Right atrium auricular region (tissue), 2 donors: ENCODE results near the gene POM121L2. TPM values are rescaled to one million over a fixed set of nuclear protein-coding genes. Genes with fewer than 3 reads are reported as not detected.
A peak's percentile ranks its signal among the peaks of the same experiment; 100 is the strongest.

Source experiments
- DNase-seq: peaks from one replicate; pipeline ENCODE4 v3.0.0-alpha.2; 2019; ENCODE audit warnings: low spot score
- H3K27ac ChIP-seq, 2 donors: fragments of 200-600 bp; sonication (generic); 1 replicate in 1 of 2; 2 replicates in 1 of 2; pipeline ENCODE4 v1.5.1; 2016 to 2019
- H3K27me3 ChIP-seq, 2 donors: fragments of 200-600 bp; sonication (generic); one replicate each; pipeline versions ENCODE4 v1.5.1 to v1.6.0; 2017 to 2019
- H3K36me3 ChIP-seq: fragments of 200-600 bp; sonication (generic); one replicate; pipeline ENCODE4 v1.5.1; 2016
- H3K4me1 ChIP-seq, 2 donors: fragments of 200-600 bp; sonication (generic); one replicate each; pipeline versions ENCODE4 v1.5.1 to v1.6.0; 2017 to 2019
- H3K4me3 ChIP-seq, 2 donors: fragments of 200-600 bp; sonication (generic); 1 replicate in 1 of 2; 2 replicates in 1 of 2; pipeline ENCODE4 v1.5.1; 2017 to 2019; ENCODE audit warnings: mild to moderate bottlenecking in 1 of 2, moderate library complexity in 1 of 2
- H3K9me3 ChIP-seq, 2 donors: fragments of 200-600 bp; sonication (generic); one replicate each; pipeline ENCODE4 v1.5.1; 2019
- CTCF ChIP-seq, 2 donors: fragments of 200-600 bp; sonication (generic); IDR thresholded peaks; one replicate each; pipeline ENCODE4 v1.5.1; 2019; ENCODE audit warnings: antibody characterized with exemption in 2 of 2
- total RNA-seq, 2 donors: library from RNA; depleted of rRNA; stranded (reverse); fragments of >200 nt; gene quantifications; one replicate each; pipeline ENCODE4 v1.1.0, GENCODE V29; 2016

POM121L2 gene
- total RNA-seq: not detected

- peak within 1 kb of the TSS; percentile 28 to 44 for H3K4me3 ChIP-seq
- no peaks in the 10 kb centered on the region for H3K36me3 ChIP-seq
- peak; percentile 10 to 57 for TF ChIP-seq CTCF (IDR thresholded peaks at IDR 0.05)
- no peak within 1 kb of the TSS for H3K27ac ChIP-seq
- peaks cover 9% of the 10 kb centered on the region in 2 donors for H3K27me3 ChIP-seq
- no peaks in the 10 kb centered on the region for H3K9me3 ChIP-seq
- H3K4me1 ChIP-seq: peaks cover 0 to 12% of the 10 kb centered on the region in 2 donors
- no peak for DNase-seq
These were observed at the start of gene POM121L2 for GRCh38 chr6:27312146-27312949. Gene POM121L2 (minus strand): TSS chr6:27312273. CDS start chr6:27312170, 103 bp downstream.

GRCh38 chr6:27359231-27359630 lies 47.2 kb upstream of the POM121L2 start:
- Histone ChIP-seq H3K27me3 (no peaks in the 10 kb centered on the region), H3K27ac (no peak overlapping the region), H3K9me3 (peaks cover 0 to 37% of the 10 kb centered on the region in 2 donors), H3K4me3 (no peak overlapping the region), H3K4me1 (no peaks in the 10 kb centered on the region), H3K36me3 (peaks cover 39% of the 10 kb centered on the region)
- no peak for TF ChIP-seq CTCF (IDR thresholded peaks at IDR 0.05)
- DNase-seq: no peak

- Histone ChIP-seq H3K27ac (no peak overlapping the region), H3K4me1 (no peaks in the 10 kb centered on the region), H3K36me3 (peaks cover 39% of the 10 kb centered on the region), H3K27me3 (no peaks in the 10 kb centered on the region), H3K9me3 (peaks cover 0 to 37% of the 10 kb centered on the region in 2 donors), H3K4me3 (no peak overlapping the region)
- TF ChIP-seq CTCF (IDR thresholded peaks at IDR 0.05): no peak
- no peak for DNase-seq
These were observed 46.7 kb upstream of the POM121L2 start for GRCh38 chr6:27358786-27359185.

GRCh38 chr6:27352850-27353249 lies 40.8 kb upstream of the POM121L2 start:
- DNase-seq: no peak
- Histone ChIP-seq H3K27me3 (no peaks in the 10 kb centered on the region), H3K27ac (no peak overlapping the region), H3K4me1 (no peaks in the 10 kb centered on the region), H3K4me3 (no peak overlapping the region), H3K9me3 (peaks cover 0 to 12% of the 10 kb centered on the region in 2 donors), H3K36me3 (no peaks in the 10 kb centered on the region)
- no peak for TF ChIP-seq CTCF (IDR thresholded peaks at IDR 0.05)

- no peak for TF ChIP-seq CTCF (IDR thresholded peaks at IDR 0.05)
- Histone ChIP-seq H3K36me3 (no peaks in the 10 kb centered on the region), H3K4me3 (no peak overlapping the region), H3K27me3 (no peaks in the 10 kb centered on the region), H3K9me3 (no peaks in the 10 kb centered on the region), H3K27ac (no peak overlapping the region), H3K4me1 (no peaks in the 10 kb centered on the region)
- no peak for DNase-seq
These were observed 22.1 kb upstream of the POM121L2 start for GRCh38 chr6:27334141-27334540.
